IgD-negative memory B cell (primary cell): ENCODE results near the gene PAX9. TPM values are rescaled to one million over a fixed set of nuclear protein-coding genes. Genes with fewer than 3 reads are reported as not detected.
A peak's percentile ranks its signal among the peaks of the same experiment; 100 is the strongest.
"Not testable (repeated sequence)": the region's sequence is repeated elsewhere in the genome, so short reads cannot be mapped to it uniquely, and the experiment has no call there.

Experiments
- H3K27ac Mint-ChIP-seq, 3 donors: one replicate each; pipeline ENCODE4 v1.8.0; 2020 to 2022; ENCODE audit warnings: mild to moderate bottlenecking in 3 of 3, mixed read lengths in 3 of 3, moderate library complexity in 1 of 3
- H3K27me3 Mint-ChIP-seq: one replicate; pipeline ENCODE4 v1.8.0; 2021; ENCODE audit warnings: mixed read lengths
- H3K36me3 Mint-ChIP-seq: one replicate; pipeline ENCODE4 v1.8.0; 2020; ENCODE audit warnings: mild to moderate bottlenecking, mixed read lengths
- H3K4me1 Mint-ChIP-seq, 3 donors: one replicate each; pipeline ENCODE4 v1.8.0; 2020 to 2022; ENCODE audit warnings: mixed read lengths in 3 of 3, mild to moderate bottlenecking in 1 of 3
- H3K4me3 Mint-ChIP-seq, 4 donors: one replicate each; pipeline ENCODE4 v1.8.0; 2020 to 2022; ENCODE audit warnings: mild to moderate bottlenecking in 4 of 4, mixed read lengths in 4 of 4, moderate library complexity in 3 of 4
- H3K9me3 Mint-ChIP-seq, 3 donors: one replicate each; pipeline ENCODE4 v1.8.0; 2020 to 2021; ENCODE audit warnings: mixed read lengths in 3 of 3, mild to moderate bottlenecking in 1 of 3
- polyA plus RNA-seq: library from polyadenylated mRNA; unstranded; fragments of 300-500 nt; fragmentation: Illumina TruSeq; gene quantifications from one replicate; pipeline ENCODE4 v1.2.3, GENCODE V29; 2021

The PAX9 gene
- polyA plus RNA-seq, 1 donor from 2014 or later = not detected

DNA sequence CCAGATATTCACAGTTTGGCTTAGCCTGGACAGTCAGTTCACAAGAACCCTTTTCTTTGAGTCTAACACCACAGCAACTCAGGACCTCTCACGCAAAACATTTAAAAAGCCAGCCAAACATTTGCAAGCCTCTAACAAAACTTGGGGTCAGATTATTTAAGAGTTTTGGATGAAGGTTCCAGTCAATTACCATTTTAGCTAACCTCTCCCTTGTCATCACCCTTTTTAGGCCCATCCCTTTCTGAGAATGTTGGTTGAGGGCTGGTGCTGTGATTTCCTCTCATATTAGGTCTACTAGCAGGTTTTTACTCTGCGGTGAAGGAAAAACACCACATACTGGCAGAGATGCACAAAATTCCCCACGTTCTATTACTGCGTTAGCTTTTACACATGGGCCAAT is 20.7 kb downstream of the PAX9 start:
- H3K27me3 Mint-ChIP-seq = peaks cover 4% of the 10 kb centered on the region
- no peak overlapping the region for H3K27ac Mint-ChIP-seq
- H3K4me1 Mint-ChIP-seq = no peaks in the 10 kb centered on the region
- peaks cover 0 to 2% (median 0%) of the 10 kb centered on the region in 3 donors for H3K9me3 Mint-ChIP-seq
- H3K4me3 Mint-ChIP-seq = no peak overlapping the region
- H3K36me3 Mint-ChIP-seq = no peaks in the 10 kb centered on the region

DNA sequence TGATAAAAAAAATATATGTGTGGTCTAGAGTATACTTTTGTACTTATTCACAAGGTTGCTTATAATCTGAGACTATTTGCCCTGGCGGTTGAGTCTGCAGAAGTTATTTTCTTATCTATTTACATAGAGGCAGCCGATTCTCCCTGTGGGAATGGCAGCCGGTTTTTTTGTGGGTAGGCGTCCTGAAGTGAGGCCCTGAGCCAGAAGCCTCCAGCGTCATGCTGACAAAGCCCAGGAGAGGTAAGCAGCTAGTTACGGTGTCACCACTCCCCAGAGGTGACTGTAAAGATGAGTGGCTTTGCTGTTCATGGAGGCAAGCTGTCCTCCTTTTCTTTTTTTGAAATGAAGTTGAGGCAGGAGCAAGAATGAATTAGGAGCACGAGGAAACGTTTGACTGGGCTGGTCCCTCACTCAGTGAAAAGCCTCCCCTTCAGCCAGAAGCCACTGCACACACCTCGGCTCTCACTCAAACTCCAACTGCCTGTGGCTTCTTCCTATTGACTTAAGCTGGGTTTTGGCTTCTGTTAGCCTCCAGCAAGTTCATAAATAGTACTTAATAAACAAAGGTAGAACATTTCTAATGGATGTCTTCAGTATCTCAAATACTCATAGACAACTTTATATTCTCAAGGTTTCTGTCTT is 21.5 kb downstream of the PAX9 start:
- H3K4me1 Mint-ChIP-seq = no peaks in the 10 kb centered on the region
- no peak overlapping the region for H3K27ac Mint-ChIP-seq
- peaks cover 2% of the 10 kb centered on the region for H3K27me3 Mint-ChIP-seq

DNA sequence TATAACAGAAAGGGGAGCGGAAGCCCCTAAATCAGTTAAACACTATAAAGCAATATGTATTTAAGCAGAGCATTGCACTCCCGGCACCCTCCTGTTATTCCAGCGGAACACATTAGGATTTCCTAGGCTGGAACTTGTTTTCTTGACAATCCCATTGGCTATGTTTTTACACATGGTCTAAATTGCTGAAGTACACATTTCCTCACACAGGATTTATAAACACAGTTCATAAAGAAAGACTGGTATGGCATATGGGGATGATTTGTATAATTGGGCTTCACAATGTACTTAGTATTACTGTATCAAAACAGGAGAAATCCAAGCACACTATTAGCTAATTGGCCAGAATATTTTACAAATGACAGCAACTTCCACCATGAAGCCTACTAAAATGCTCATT is 23.3 kb downstream of the PAX9 start:
- Mint-ChIP-seq H3K4me1 (no peaks in the 10 kb centered on the region), H3K27ac (no peak overlapping the region), H3K9me3 (peaks cover 0 to 3% (median 2%) of the 10 kb centered on the region in 3 donors), H3K27me3 (peaks cover 2% of the 10 kb centered on the region), H3K4me3 (no peak overlapping the region), H3K36me3 (no peaks in the 10 kb centered on the region)

More for the DNA sequence above, 21.5 kb downstream of the PAX9 start:
- H3K36me3 Mint-ChIP-seq = no peaks in the 10 kb centered on the region
- H3K4me3 Mint-ChIP-seq = no peak overlapping the region
- H3K9me3 Mint-ChIP-seq = peaks cover 0 to 3% (median 2%) of the 10 kb centered on the region in 3 donors

DNA sequence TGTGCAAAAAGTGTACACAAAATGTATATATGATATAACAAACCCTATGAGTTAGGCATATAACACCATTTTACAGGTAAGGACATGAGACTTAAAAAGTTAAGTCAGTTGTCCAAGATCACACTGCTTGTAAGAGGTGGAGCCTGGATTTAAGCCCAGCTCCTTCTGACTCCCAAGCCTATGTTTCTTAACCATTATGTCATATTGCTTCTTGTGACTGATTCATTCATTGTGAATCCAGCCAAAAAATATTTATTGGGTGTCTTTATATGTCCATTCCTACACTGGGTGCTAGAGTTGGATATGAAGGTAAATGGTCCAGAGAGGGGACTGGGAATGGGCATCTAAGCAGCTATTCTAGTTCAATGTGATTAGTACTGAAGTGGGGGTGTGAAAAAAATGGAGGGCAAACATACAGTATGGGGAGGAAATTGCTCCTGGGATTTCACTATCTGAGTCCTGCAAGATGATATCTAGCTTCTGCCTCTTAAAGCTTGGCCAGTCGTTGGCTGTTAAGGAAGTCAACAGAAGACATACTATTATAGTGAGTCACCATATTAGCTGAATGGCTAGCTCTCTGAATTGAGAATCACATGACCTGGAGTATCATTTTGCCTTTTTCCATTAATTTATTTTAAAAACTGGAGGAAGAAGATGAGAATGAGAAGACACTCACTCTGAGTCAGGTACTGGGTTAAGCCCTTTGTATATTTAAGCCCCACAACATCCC is 28.8 kb downstream of the PAX9 start:
- Mint-ChIP-seq H3K9me3 (peaks cover 3 to 9% (median 6%) of the 10 kb centered on the region in 3 donors), H3K36me3 (no peaks in the 10 kb centered on the region), H3K27ac (no peak overlapping the region), H3K27me3 (peaks cover 1% of the 10 kb centered on the region), H3K4me1 (no peaks in the 10 kb centered on the region), H3K4me3 (no peak overlapping the region)

DNA sequence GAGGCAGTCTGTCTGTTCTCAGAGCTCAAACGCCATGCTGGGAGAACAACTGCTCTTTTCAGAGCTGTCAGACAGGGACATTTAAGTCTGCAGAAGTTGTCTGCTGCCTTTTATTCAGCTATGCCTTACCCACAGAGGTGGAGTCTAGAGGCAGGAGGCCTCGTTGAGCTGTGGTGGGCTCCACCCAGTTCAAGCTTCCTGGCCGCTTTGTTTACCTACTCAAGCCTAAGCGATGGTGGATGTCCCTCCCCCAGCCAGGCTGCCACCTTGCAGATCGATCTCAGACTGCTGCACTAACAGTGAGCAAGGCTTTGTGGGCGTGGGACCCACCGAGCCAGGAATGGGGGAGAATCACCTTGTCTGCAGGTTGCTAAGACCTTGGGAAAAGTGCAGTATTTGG is 37.8 kb downstream of the PAX9 start:
- not testable (repeated sequence) for H3K27ac Mint-ChIP-seq, H3K27me3 Mint-ChIP-seq, H3K36me3 Mint-ChIP-seq, H3K9me3 Mint-ChIP-seq, H3K4me1 Mint-ChIP-seq, H3K4me3 Mint-ChIP-seq

DNA sequence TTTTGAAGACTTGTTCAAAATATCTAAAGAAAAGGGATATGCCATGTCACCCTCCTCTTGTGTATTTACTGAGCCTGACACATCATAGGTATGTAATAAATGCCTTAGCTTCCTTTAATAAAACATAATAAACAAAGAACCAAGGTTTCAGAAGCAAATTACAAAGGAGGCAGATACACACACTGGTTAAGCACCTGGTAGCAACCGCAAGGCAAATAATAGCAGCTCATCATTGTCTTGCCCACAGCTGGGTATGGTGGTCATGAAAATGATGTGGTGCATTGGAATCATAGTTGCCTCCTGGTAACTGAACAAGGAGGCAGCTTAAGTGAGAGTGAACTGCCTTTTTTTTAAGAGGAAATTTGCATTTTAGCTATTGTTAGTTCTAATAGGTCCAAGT is 39.0 kb downstream of the PAX9 start:
- Mint-ChIP-seq H3K4me3 (no peak overlapping the region), H3K27ac (no peak overlapping the region), H3K27me3 (no peaks in the 10 kb centered on the region), H3K9me3 (peaks cover 0 to 5% (median 5%) of the 10 kb centered on the region in 3 donors), H3K36me3 (peaks cover 3% of the 10 kb centered on the region), H3K4me1 (no peaks in the 10 kb centered on the region)

DNA sequence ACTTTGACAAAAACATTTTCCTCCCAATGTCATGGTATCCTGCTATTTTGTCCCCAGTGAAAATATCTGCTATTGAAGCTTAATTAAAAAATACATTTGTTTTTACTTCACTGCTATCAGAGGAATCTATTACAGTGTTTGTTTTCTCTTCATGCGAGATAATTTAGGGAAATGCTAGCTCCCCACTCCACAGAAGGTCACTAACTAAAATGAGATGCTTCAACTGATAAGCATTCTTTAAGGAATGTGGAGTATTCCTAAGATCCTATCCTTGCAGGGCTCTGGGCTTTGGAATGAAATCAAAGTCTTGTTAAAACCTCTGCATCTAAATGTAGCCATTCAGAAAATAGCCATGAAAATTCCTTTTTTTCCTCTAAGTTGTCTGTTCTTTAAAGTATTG is 39.5 kb downstream of the PAX9 start:
- Mint-ChIP-seq H3K27ac (no peak overlapping the region), H3K36me3 (peaks cover 3% of the 10 kb centered on the region), H3K4me1 (no peaks in the 10 kb centered on the region), H3K9me3 (peaks cover 0 to 6% (median 5%) of the 10 kb centered on the region in 3 donors), H3K4me3 (no peak overlapping the region), H3K27me3 (no peaks in the 10 kb centered on the region)

DNA sequence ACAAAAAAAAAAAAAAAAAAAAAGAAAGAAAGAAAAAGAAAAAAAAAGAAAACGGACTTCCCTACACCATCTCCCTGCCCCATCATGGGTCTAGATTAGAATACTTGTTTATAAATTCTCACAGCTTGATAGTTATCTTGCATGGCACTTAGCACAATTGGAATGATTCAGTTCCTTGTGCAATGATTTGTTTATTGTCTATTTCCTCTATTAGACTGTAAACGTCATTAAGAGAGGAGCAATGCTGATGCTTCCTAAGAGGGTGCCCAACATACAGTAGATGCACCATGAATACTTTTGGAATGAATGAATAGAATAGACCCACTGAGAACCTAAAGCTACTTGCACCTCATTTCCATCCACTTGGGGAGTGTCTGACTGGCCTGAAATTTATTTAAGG is 40.8 kb downstream of the PAX9 start:
- Mint-ChIP-seq H3K36me3 (peaks cover 3% of the 10 kb centered on the region), H3K27me3 (no peaks in the 10 kb centered on the region), H3K9me3 (peaks cover 0 to 7% (median 6%) of the 10 kb centered on the region in 3 donors), H3K27ac (no peak overlapping the region), H3K4me1 (no peaks in the 10 kb centered on the region), H3K4me3 (no peak overlapping the region)

DNA sequence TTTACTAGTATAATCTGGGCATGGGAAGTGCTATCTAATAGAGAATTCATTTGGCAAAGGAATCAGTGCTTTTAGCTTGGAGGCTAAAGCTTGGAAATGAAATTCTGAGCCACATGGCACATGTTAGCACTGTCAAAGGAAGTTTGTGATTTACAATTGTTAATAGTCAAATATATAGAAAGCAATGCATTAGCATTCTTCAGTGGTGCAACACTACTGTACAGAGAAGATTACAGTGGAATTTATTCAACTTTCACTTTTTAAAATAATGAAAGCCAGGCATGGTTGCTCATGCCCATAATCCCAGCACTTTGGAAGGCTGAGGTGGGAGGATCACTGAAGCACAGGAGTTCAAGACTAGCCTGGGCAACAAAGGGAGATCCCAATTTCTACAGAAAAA is 45.9 kb downstream of the PAX9 start:
- Mint-ChIP-seq H3K36me3 (no peaks in the 10 kb centered on the region), H3K27ac (no peak overlapping the region), H3K27me3 (no peaks in the 10 kb centered on the region), H3K4me1 (no peaks in the 10 kb centered on the region), H3K9me3 (peaks cover 0 to 3% (median 3%) of the 10 kb centered on the region in 3 donors), H3K4me3 (no peak overlapping the region)

DNA sequence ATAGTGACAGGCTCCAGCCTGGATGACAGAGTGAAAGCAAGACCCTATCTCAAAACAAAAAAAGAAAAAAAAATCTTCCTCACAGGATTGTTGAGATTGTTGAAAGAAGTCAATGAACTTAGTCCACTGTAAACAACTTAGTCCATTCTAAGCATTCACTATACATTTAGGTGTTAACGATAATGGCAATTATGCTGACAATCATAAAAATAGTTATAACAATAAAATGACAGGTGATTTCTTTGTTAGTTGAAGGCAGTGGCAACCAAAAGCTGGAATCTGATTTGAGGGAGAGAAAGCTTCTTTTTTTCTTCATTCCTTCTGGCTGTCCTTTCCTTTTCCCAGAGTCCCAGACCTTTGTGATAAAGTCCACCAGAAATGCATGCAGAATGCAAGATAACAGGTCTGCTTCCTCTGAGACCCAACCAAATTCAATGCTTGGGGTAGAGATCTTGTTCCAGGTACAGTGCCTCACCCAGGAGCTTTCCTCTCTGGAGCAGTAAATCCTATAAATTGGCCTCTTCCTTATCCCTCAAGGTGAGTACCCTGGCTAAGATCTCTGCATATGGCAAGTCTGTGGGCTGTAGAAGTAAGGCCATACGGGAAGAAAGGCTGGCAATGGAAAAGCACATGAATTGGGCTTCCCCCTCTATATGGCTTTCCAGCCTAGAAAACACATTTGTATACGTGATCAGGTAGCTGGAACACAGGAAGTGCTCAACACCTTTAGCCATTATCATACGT is 52.5 kb downstream of the PAX9 start:
- Mint-ChIP-seq H3K4me1 (no peaks in the 10 kb centered on the region), H3K36me3 (no peaks in the 10 kb centered on the region), H3K4me3 (no peak overlapping the region), H3K9me3 (peaks cover 0 to 3% (median 0%) of the 10 kb centered on the region in 3 donors), H3K27me3 (no peaks in the 10 kb centered on the region), H3K27ac (peak overlapping the region in 1 of 3 donors; percentile 10)

DNA sequence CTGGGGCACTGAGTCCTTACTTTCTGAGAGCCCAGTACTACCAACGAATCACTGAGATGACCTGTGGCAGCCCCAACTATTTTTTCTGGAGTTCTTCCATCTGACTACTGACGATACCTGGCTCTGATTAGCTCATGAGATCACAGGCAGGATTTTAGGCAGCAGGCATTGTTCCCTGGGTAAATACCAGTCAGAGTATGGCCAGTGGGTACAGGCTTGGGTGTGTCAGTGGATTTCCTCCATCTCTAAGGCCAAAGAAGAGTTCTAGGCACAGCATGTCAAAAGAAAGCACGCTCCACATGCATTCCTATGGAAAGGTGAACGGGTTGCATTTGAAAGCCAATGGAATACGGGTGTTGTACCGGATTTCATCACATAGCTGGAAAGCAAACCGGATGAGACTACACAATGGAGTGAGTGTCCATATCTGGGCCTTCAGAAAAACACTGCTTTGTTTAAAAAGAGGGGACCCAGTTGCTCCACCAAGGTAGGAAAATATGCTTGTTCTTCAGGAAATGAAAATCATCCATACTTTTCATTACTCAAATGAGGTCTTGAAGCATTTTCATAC is 55.0 kb downstream of the PAX9 start:
- Mint-ChIP-seq H3K27me3 (no peaks in the 10 kb centered on the region), H3K4me1 (no peaks in the 10 kb centered on the region), H3K9me3 (peaks cover 0 to 5% (median 0%) of the 10 kb centered on the region in 3 donors), H3K36me3 (no peaks in the 10 kb centered on the region), H3K27ac (no peak overlapping the region), H3K4me3 (no peak overlapping the region)

DNA sequence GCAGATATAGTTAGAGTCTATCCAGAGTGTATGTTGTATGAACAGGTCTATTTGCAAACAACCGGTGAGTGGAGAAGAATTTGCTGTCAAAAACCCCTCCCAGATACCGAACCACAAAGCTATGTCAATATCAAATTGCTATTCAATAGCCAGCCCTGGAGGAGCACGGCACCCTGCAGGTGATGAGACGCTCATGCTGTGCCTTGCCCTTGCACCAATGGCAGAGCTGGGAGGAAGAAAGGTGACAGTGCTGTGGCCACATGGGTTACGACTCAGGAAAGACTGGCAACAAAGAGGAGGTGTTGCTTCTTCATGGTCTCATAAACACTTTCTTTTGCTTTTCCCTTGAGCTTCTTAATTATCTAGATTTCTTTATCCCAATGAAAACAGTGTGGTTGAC is 55.7 kb downstream of the PAX9 start:
- Mint-ChIP-seq H3K27me3 (no peaks in the 10 kb centered on the region), H3K36me3 (no peaks in the 10 kb centered on the region), H3K4me1 (no peaks in the 10 kb centered on the region), H3K9me3 (peaks cover 0 to 5% (median 0%) of the 10 kb centered on the region in 3 donors), H3K27ac (no peak overlapping the region), H3K4me3 (no peak overlapping the region)

DNA sequence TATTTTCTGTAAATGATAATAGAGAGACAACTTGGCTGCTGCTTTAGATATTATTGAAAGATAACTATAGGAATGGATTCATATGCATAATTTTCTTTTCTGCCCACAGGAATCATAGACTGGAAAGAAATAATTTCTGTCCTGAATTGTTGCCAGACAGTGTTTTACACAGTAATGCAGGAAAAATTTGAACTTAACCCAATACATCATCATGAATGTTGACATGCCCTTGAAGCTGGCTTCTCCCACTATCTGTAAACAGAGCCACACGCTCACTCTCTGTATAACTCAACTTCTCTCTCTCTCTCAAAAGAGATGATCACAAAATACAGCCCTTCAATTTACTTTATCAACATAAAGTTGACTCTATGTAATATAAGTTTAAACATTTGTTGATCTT is 56.6 kb downstream of the PAX9 start:
- Mint-ChIP-seq H3K27ac (no peak overlapping the region), H3K27me3 (no peaks in the 10 kb centered on the region), H3K4me3 (no peak overlapping the region), H3K4me1 (no peaks in the 10 kb centered on the region), H3K9me3 (peaks cover 0 to 5% (median 0%) of the 10 kb centered on the region in 3 donors), H3K36me3 (no peaks in the 10 kb centered on the region)

DNA sequence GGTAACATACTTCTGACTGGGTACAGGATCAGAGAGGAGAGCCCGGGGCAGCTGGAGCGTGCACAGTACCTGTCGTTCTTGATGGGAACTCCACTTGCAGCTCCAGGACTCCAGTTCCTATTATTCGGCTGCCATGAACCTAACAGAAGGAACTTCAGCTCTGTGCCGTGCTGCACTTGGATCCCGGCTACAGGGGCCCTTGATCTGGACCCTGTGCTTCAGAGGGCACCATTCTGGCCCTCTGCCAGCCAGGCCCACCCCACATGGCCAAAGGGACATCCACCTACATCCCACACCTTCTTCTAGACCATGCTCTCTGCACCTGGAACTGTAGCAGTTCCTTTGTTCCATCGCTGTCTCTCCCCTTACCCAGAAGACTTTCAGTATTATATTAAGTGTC is 58.2 kb downstream of the PAX9 start:
- peaks cover 0 to 5% (median 0%) of the 10 kb centered on the region in 3 donors for H3K9me3 Mint-ChIP-seq
- H3K4me1 Mint-ChIP-seq = no peaks in the 10 kb centered on the region
- no peak overlapping the region for H3K27ac Mint-ChIP-seq
- H3K4me3 Mint-ChIP-seq = no peak overlapping the region
- H3K36me3 Mint-ChIP-seq = no peaks in the 10 kb centered on the region
- no peaks in the 10 kb centered on the region for H3K27me3 Mint-ChIP-seq

DNA sequence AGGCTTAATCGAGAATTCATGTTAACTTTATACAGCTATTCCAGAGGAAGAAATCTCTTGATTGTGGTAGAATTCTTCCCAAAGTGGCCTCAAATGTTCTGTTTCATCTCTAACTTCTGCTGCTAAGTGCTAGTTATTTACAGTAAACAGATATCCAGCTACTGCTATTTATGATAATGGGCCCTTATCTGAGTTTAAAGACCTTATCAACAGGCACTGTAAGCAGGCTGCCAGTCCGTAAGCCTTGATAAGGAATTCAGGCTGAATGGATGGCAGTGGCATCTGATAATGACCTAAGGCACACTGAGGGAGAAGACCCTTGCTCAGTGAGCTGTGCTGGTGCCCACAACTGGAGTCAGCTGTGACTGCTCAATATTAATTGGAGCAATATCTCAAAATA is 59.0 kb downstream of the PAX9 start:
- H3K36me3 Mint-ChIP-seq = no peaks in the 10 kb centered on the region
- peaks cover 0 to 4% (median 0%) of the 10 kb centered on the region in 3 donors for H3K9me3 Mint-ChIP-seq
- no peaks in the 10 kb centered on the region for H3K4me1 Mint-ChIP-seq
- H3K27me3 Mint-ChIP-seq = no peaks in the 10 kb centered on the region
- no peak overlapping the region for H3K4me3 Mint-ChIP-seq
- H3K27ac Mint-ChIP-seq = no peak overlapping the region
